GM23338 (cell line): ENCODE data around the gene KLHL18.
"Not testable (repeated sequence)": the region's sequence is repeated elsewhere in the genome, so short reads cannot be mapped to it uniquely, and the experiment has no call there.

Source experiments
- CREB1 ChIP-seq: fragments of 250-450 bp; sonication (Bioruptor Pico); IDR thresholded peaks from 2 replicates; pipeline ENCODE4 v1.5.0; 2020; ENCODE audit warnings: low read depth, mild to moderate bottlenecking, moderate library complexity
- EZH2 ChIP-seq: fragments of 200-600 bp; sonication (generic); IDR thresholded peaks from one replicate; pipeline ENCODE4 v1.8.0; 2017; ENCODE audit warnings: antibody characterized with exemption, mild to moderate bottlenecking, low read depth; ENCODE audit not compliant: unreplicated experiment
- EZH2phosphoT487 ChIP-seq: fragments of 200-600 bp; sonication (generic); IDR thresholded peaks from one replicate; pipeline ENCODE4 v1.8.1; 2018; ENCODE audit warnings: antibody characterized with exemption; ENCODE audit not compliant: unreplicated experiment
- POLR2AphosphoS5 ChIP-seq: IDR thresholded peaks from 2 replicates; pipeline ENCODE4 v1.6.1; 2016; ENCODE audit warnings: antibody characterized with exemption, low read depth
- REST ChIP-seq: IDR thresholded peaks from one replicate; pipeline ENCODE4 v1.6.1; 2018; ENCODE audit warnings: antibody characterized with exemption; ENCODE audit not compliant: unreplicated experiment
- TF ChIP-seq, protein P1 (sequence below), 2 experiments: fragments of 200-600 bp in 1 of 2; sonication (generic) in 1 of 2; conservative IDR thresholded peaks; 2 replicates each; pipeline versions ENCODE4 v1.5.1 to v1.6.1; 2016 to 2017; ENCODE audit warnings: antibody characterized with exemption in 2 of 2, low read depth in 2 of 2, mild to moderate bottlenecking in 2 of 2, moderate library complexity in 1 of 2

DNA sequence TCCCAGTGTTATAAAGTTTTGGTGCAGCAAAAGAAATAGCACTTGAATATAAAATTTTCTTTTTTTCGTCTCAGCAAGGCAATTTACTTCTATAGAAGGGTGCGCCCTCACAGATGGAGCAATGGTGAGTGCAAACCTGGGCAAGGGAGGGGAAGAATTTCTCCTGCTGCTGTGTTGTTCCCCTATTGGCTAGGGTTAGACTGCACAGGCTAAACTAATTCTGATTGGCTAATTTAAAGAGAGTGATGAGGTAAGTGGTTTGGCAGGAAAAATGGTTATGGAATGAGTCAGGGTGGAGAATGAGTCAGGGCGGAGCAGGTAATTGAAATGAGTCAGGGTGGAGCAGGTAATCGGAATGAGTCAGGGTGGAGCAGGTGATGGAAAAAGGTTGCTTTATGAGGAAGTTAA lies 77.4 kb downstream of the KLHL18 start:
- TF ChIP-seq, protein P1, sequence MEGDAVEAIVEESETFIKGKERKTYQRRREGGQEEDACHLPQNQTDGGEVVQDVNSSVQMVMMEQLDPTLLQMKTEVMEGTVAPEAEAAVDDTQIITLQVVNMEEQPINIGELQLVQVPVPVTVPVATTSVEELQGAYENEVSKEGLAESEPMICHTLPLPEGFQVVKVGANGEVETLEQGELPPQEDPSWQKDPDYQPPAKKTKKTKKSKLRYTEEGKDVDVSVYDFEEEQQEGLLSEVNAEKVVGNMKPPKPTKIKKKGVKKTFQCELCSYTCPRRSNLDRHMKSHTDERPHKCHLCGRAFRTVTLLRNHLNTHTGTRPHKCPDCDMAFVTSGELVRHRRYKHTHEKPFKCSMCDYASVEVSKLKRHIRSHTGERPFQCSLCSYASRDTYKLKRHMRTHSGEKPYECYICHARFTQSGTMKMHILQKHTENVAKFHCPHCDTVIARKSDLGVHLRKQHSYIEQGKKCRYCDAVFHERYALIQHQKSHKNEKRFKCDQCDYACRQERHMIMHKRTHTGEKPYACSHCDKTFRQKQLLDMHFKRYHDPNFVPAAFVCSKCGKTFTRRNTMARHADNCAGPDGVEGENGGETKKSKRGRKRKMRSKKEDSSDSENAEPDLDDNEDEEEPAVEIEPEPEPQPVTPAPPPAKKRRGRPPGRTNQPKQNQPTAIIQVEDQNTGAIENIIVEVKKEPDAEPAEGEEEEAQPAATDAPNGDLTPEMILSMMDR (conservative IDR thresholded peaks at IDR 0.05; ENCODE audit: low read depth in 2 of 2), result not testable (repeated sequence)
- not testable (repeated sequence) for TF ChIP-seq POLR2AphosphoS5, EZH2, EZH2phosphoT487, CREB1, REST
